Measurements from ENCODE around the gene KDM2A. TPM values are rescaled to one million over a fixed set of nuclear protein-coding genes. Genes with fewer than 3 reads are reported as not detected.

KDM2A gene
- total RNA-seq, 1 experiment from 2014 or later: 36.1 TPM

DNA sequence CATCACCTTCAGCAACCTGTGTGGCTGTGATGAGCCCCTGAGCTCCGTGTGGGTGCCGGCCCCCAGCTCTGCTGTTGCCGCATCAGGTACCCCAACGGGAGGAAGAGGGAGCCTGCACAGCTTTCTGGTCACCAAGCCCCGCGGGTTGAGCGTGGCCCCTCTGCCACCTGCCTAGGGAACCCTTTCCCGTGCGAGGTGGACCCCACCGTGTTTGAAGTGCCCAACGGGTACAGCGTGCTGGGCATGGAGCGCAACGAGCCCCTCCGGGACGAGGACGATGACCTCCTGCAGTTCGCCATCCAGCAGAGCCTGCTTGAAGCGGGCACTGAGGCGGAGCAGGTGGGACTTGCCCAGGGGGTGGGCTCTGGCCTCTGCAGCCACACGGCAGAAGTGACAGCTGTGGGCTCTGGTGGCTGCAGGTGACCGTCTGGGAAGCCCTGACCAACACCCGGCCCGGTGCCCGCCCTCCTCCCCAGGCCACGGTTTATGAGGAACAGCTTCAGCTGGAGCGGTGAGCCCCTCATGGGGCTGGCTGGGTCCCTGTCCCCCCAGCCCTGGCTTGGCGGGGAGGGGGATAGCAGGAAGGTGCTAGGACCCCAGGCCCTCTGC, 182.4 kb downstream of the KDM2A start:
- DNase-seq (ENCODE audit: low read depth): no peak

DNA sequence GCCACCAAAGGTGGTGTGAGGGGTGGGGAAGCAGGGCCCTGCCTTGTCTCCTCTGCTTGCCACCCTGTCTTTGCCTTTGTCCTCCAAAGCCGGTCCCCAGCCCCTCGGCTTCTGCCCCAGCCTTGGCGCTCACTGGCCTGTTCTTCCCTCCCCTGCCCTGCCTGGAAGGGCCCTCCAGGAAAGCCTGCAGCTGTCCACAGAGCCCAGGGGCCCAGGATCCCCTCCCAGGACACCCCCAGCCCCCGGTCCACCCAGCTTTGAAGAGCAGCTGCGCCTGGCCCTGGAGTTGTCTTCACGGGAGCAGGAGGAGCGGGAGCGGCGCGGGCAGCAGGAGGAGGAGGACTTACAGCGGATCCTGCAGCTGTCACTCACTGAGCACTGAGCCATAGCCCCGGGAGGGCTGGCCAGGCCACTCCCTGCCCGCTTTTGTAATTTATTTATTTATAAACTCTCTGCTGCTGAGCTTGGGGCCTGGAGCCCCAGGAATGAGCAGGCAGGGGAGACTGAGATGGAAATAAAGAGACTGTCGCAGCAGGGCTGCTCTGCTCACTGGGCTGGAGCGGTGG, 183.0 kb downstream of the KDM2A start:
- peak; percentile 47 for DNase-seq (ENCODE audit: low read depth)

DNA sequence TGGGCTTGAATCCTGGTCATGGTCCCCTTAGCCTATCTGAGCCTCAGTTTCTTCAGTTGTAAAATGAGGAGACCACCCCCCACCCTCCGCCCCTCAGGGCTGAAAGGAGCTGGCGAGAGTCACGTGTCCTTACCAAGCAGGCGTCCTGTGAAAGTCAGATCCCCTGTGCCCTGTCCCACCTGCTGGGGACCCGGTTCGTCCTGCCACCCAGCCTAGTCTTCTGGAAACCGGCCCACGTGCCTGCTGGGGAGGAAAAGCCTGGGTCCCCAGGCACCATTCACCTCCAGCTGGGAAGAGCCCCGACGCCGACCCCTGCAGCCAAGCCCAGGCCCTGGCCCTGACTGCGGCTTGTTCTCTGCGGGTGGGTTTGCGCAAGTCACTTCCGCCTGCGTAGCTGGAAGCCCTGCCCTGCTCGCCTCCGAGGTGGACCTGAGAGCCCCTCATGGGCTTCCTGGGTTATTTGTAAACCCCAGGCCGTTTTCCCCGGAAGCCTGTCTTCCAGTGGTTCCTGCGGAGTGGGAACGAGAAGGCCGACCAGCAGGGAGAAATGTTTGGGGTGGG, 183.6 kb downstream of the KDM2A start:
- DNase-seq (ENCODE audit: low read depth): no peak

DNA sequence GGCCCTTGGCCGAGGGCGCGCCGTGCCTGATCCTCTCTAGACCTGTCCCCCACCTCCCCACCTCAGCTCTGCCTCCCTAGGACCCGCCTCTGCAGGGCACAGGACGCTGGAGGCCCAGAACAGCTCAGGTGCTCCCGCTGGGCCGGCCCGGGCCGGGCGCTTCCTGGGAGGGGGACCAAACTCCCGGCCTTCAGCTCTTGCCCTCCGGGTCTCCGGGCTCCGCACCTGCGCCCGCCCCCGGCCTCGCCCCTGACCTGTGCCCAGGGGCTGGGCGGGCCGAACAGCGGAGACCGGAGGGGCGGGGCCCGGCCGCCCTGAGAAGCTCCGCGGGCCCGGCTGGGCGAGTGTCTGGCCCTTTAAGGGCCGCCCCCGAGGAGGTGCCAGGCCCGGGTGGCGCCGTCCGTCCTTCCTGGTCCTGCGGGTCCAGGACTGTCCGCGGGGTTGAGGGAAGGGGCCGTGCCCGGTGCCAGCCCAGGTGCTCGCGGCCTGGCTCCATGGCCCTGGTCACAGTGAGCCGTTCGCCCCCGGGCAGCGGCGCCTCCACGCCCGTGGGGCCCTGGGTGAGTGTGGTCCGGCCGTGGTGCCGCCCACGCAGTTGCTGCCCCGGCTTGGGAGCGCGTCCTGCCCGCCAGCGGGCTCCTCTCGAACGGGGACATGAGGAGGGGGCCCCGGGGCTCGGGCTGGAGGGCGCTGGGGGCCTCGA, 184.2 kb downstream of the KDM2A start, which contains the start of gene SSH3:
Gene SSH3 (plus strand): TSS at position 399 of the 703 bp plus-strand sequence. CDS start 96 bp downstream, at position 495.
- DNase-seq (ENCODE audit: low read depth): peak; percentile 72

DNA sequence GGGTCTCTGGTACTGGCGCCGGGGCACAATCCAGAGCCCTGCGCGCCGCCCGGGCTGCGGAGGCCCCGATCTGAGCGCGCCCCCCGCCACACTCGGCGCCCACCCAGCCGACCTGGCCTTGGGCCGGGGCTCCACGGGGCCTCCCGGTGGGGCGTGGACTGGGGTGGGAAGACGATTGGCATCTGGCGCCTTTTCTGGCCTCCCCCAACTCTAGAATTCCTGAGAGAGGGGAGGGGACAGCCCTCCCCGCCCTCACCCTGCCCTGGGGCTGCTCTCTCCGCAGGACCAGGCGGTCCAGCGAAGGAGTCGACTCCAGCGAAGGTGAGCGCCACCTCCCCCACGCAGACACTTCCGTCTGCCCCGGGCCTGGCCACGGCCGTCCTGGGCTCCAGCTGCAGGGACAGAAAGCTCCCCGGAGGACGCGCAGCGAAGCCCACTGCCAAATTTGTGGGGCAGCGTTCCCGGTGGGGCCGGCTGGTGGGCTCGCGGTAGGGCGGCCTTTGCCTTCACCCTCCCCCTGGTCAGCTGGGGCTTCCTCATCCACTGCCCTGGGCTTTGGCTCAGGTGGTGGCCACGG, 184.9 kb downstream of the KDM2A start:
- DNase-seq (ENCODE audit: low read depth): peak; percentile 45

DNA sequence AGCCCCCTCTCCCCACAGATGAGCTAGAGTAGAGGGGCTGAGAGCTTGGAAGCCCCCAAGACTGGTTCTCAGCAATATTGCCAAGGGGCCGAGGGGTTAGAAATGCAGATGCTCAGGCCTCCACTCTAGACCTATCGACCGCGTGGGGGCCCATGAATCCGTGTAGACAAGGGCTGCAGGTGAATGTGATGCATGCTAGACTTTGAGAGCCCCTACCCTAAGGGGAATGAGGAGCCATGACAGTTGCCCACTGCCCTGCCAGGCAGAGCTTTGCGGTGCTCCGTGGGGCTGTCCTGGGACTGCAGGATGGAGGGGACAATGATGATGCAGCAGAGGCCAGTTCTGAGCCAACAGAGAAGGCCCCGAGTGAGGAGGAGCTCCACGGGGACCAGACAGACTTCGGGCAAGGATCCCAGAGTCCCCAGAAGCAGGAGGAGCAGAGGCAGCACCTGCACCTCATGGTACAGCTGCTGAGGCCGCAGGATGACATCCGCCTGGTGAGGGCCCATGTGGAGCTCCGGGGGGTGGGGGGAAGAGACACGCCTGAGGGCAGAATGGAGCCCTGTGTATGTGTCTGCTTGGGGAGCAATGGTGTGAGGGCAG, 185.5 kb downstream of the KDM2A start:
- DNase-seq (ENCODE audit: low read depth): no peak

DNA sequence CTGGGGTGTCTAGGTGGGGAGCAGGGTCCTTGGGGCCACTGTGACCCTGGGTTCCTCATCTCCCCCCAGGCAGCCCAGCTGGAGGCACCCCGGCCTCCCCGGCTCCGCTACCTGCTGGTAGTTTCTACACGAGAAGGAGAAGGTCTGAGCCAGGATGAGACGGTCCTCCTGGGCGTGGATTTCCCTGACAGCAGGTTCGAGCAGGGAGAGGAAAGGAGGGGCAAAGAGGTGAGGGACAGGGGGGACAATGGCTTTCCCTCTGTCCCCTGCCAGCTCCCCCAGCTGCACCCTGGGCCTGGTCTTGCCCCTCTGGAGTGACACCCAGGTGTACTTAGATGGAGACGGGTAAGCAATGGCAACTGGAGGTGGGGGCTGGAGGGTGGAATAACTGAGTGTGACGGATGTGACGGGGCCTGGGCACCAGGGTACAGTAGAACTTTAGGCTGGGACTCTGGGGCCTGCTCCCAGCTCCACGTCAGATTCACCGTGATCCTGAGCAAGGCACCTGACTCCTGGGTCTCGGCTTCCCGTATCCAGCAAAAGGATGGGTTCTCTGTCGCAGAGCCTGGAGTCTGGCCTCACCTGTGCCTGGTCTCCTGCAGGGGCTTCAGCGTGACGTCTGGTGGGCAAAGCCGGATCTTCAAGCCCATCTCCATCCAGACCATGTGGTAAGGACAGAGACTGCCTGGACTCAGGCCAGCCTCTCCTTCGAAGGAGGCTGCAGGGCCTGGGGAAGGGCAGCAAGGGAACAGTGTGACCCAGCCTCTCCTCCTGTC, 187.9 kb downstream of the KDM2A start:
- DNase-seq (ENCODE audit: low read depth): no peak

DNA sequence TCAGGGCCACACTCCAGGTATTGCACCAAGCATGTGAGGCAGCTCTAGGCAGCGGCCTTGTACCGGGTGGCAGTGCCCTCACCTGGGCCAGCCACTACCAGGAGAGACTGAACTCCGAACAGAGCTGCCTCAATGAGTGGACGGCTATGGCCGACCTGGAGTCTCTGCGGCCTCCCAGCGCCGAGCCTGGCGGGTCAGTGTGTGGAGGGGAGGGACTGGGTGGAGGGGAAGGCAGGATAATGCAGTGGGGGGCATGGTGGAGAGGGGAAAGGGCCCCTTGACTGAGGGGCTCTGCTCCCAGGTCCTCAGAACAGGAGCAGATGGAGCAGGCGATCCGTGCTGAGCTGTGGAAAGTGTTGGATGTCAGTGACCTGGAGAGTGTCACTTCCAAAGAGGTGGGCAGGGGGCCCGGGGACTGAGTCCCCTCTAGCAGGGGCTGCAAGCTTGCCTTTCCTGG, 188.5 kb downstream of the KDM2A start:
- DNase-seq (ENCODE audit: low read depth): no peak

Other genes with a start within 250 kb of the KDM2A start
- 19.2 and 37.1 TPM in 2 replicates for gene PC, start 160.9 kb upstream of the KDM2A start, total RNA-seq (2014; rRNA removed; shearing (Covaris generic))
- gene C11orf86, start 144.0 kb upstream of the KDM2A start, total RNA-seq (2014; rRNA removed; shearing (Covaris generic)): not detected in 2 replicates
- 0.81 and 2.3 TPM in 2 replicates for gene SYT12, start 96.1 kb upstream of the KDM2A start, total RNA-seq (2014; rRNA removed; shearing (Covaris generic))
- gene RHOD, start 62.4 kb upstream of the KDM2A start, total RNA-seq (2014; rRNA removed; shearing (Covaris generic)): 2.6 and 2.7 TPM in 2 replicates
- 21.8 and 39.3 TPM in 2 replicates for gene GRK2, start 147.2 kb downstream of the KDM2A start, total RNA-seq (2014; rRNA removed; shearing (Covaris generic))
- 9.8 and 14.9 TPM in 2 replicates for gene ANKRD13D, start 170.0 kb downstream of the KDM2A start, total RNA-seq (2014; rRNA removed; shearing (Covaris generic))
- gene SSH3, start 184.3 kb downstream of the KDM2A start, total RNA-seq (2014; rRNA removed; shearing (Covaris generic)): 17.5 and 18.4 TPM in 2 replicates
- gene POLD4, start 234.3 kb downstream of the KDM2A start, total RNA-seq (2014; rRNA removed; shearing (Covaris generic)): 127 and 137 TPM in 2 replicates